ENCODE measurements around the gene DNASE1L2.

DNA sequence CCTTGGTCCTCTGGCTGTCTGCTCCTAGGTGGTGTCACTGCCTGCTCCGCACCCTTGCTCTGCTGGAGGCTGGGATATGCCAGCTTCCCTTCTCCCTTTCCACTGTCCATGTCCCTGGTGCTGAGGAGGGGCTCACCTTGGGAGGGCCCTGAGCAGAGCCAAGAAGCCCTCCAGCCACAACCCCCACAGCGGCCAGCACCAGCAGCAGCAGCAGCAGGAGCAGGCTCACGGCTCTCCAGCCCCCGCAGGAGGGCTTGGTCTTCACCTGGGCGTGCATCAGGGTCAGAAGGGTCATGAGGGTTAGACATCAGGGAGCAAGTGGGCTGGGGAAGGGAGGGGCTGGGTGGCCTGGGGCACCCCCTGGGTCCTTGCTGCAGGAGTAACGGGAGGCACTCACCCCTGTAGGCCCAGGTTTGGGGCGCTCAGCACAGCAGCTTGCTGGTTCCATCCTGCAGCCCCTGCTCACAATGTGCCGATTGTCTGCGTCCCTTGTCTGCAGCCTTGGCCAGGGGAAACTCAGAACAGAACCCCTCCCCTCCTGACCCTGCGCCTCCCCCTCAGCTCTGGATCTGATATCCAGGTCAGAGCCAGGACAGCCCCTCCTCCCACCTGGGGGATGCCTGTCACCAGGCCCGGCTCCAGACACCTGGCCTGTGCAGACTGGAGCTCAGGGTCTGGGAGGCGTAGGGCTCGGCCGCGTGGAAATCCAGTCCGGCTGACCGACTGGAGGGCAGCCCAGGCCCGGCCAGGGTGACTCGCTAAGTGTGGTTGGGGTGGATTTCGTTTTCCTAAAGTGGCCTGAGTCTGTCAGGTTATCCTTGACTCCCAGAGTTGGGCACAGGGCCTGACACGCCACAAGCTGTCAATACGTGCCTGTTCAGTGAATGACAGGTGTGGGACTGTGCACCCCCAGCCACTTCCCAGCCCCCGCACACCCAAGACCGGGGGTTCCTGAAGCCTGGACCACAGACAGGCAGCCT, 25.6 kb upstream of the DNASE1L2 start, which contains the start of gene BRICD5:
- TF ChIP-seq GATA2 (IDR thresholded peaks at IDR 0.05; ENCODE audit: low read depth, low read length) (no peak), GATA3 (IDR thresholded peaks at IDR 0.05; ENCODE audit: low read depth, low read length) (no peak)

Data from SH-SY5Y (cell line).